Activated CD8-positive, alpha-beta T cell treated with anti-CD3 and anti-CD28 coated beads for 36 hours (primary cell): ENCODE measurements around the gene GZMB. TPM values are rescaled to one million over a fixed set of nuclear protein-coding genes. Genes with fewer than 3 reads are reported as not detected.

ENCODE experiments used
- ATAC-seq: fragments of 200-7000 bp; cut with Tn5 transposase; one replicate; pipeline ENCODE4 v1.10.0; 2021; ENCODE audit warnings: mild to moderate bottlenecking, moderate library complexity
- CTCF ChIA-PET: fragments of 350-600 bp; sonication (Branson Sonifier 250); formaldehyde crosslinking; loops from one replicate; lab custom pipeline; 2021; ENCODE audit warnings: antibody characterized with exemption; lab: Charles Lee
- POLR2A ChIA-PET: fragments of 350-600 bp; sonication (Branson Sonifier 250); formaldehyde crosslinking; loops from one replicate; lab custom pipeline; 2021; ENCODE audit warnings: antibody characterized with exemption; lab: Charles Lee
- DNase-seq: peaks from one replicate; pipeline ENCODE4 v3.0.0-alpha.2; 2020
- H3K27ac Mint-ChIP-seq: one replicate; pipeline ENCODE4 v1.8.0; 2021; ENCODE audit warnings: mild to moderate bottlenecking, mixed read lengths
- H3K27me3 Mint-ChIP-seq: one replicate; pipeline ENCODE4 v1.8.0; 2021; ENCODE audit warnings: mixed read lengths
- H3K36me3 Mint-ChIP-seq: one replicate; pipeline ENCODE4 v1.8.0; 2021; ENCODE audit warnings: low read depth, mixed read lengths
- H3K4me1 Mint-ChIP-seq: one replicate; pipeline ENCODE4 v1.8.0; 2021; ENCODE audit warnings: low read depth, mixed read lengths
- H3K4me3 Mint-ChIP-seq: one replicate; pipeline ENCODE4 v1.8.0; 2021; ENCODE audit warnings: mild to moderate bottlenecking, moderate library complexity, mixed read lengths
- H3K9me3 Mint-ChIP-seq: one replicate; pipeline ENCODE4 v1.8.0; 2021; ENCODE audit warnings: mixed read lengths
- CTCF ChIP-seq: fragments of 200-600 bp; IDR thresholded peaks from one replicate; pipeline ENCODE4 v1.8.0; 2022; ENCODE audit warnings: antibody characterized with exemption, mild to moderate bottlenecking
- intact Hi-C: fragments of 100-400 bp; cut with micrococcal nuclease; formaldehyde crosslinking; loops from one replicate; pipeline ENCODE4 v1.10.0; 2022
- total RNA-seq, 2 experiments: library from RNA; stranded (reverse); gene quantifications; one replicate each; pipeline ENCODE4 v1.2.3, GENCODE V29; 2021

Gene GZMB
- total RNA-seq, 2 experiments from 2014 or later, result 1,751 to 1,779 TPM

GRCh38 chr14:24613241-24613640 is 20.7 kb downstream of the GZMB start:
- POLR2A ChIA-PET, result interaction anchor here (1.0 to 1.1 kb wide), 2 partner anchors 13 to 50 kb away, joined by 3 read pairs; no protein-coding TSS in a partner anchor
- intact Hi-C loops, result no loop called here
- DNase-seq (no peak), ATAC-seq (no peak)
- peaks cover 5% of the 10 kb centered on the region for H3K9me3 Mint-ChIP-seq
- no peaks in the 10 kb centered on the region for H3K27me3 Mint-ChIP-seq
- H3K4me3 Mint-ChIP-seq, result no peak overlapping the region
- CTCF ChIA-PET, result interaction anchor here (1.4 to 3.9 kb wide), 4 partner anchors 8 to 66 kb away, joined by 4 to 18 read pairs (median 6); partner anchors contain the start of gene GZMB
- H3K4me1 Mint-ChIP-seq, result peaks cover 61% of the 10 kb centered on the region
- no peak for TF ChIP-seq CTCF
- H3K27ac Mint-ChIP-seq, result no peak overlapping the region
- H3K36me3 Mint-ChIP-seq, result no peaks in the 10 kb centered on the region

- Mint-ChIP-seq H3K27ac (peak overlapping the region; percentile 28), H3K36me3 (peaks cover 6% of the 10 kb centered on the region), H3K4me1 (peaks cover 71% of the 10 kb centered on the region), H3K4me3 (no peak overlapping the region), H3K27me3 (no peaks in the 10 kb centered on the region), H3K9me3 (peaks cover 5% of the 10 kb centered on the region)
- intact Hi-C loops, result no loop called here
- POLR2A ChIA-PET, result interaction anchor here (0.7 to 1.1 kb wide), 3 partner anchors 14 to 72 kb away, joined by 3 to 4 read pairs (median 3); no protein-coding TSS in a partner anchor
- ATAC-seq (no peak), DNase-seq (no peak)
- CTCF ChIA-PET, result interaction anchor here (1.4 to 2.3 kb wide), 3 partner anchors 22 to 67 kb away, joined by 4 to 8 read pairs (median 5); partner anchors contain the start of gene GZMB
- TF ChIP-seq CTCF, result no peak
Observed at GRCh38 chr14:24612196-24612595, 21.8 kb downstream of the GZMB start.

GRCh38 chr14:24609655-24610344 is 24.2 kb downstream of the GZMB start, which contains the start of gene GZMH:
GZMH (minus strand) TSS chr14:24609685; CDS start chr14:24609613, 72 bp downstream.
- Mint-ChIP-seq H3K4me3 (peak within 1 kb of the TSS; percentile 72), H3K36me3 (peaks cover 19% of the 10 kb centered on the region), H3K4me1 (peaks cover 88% of the 10 kb centered on the region), H3K27ac (peak within 1 kb of the TSS; percentile 81), H3K27me3 (no peaks in the 10 kb centered on the region), H3K9me3 (peaks cover 5% of the 10 kb centered on the region)
- ChIA-PET POLR2A (interaction anchor here (1.0 to 3.0 kb wide), 5 partner anchors 19 to 65 kb away, joined by 3 to 22 read pairs (median 5); no protein-coding TSS in a partner anchor), CTCF (interaction anchor here (1.3 to 5.7 kb wide), 6 partner anchors 17 to 101 kb away, joined by 4 to 87 read pairs (median 7); partner anchors contain the start of gene GZMB)
- ATAC-seq, result peak; percentile 82
- TF ChIP-seq CTCF, result no peak
- intact Hi-C loops, result no loop called here
- DNase-seq, result peak; percentile 65

- peaks cover 74% of the 10 kb centered on the region for H3K4me1 Mint-ChIP-seq
- H3K4me3 Mint-ChIP-seq, result peak overlapping the region; percentile 72
- DNase-seq, result no peak
- H3K27ac Mint-ChIP-seq, result peak overlapping the region; percentile 87
- no peak for TF ChIP-seq CTCF
- intact Hi-C loops, result no loop called here
- ChIA-PET CTCF (interaction anchor here (0.8 to 5.7 kb wide), 9 partner anchors 9 to 176 kb away, joined by 3 to 87 read pairs (median 4); no protein-coding TSS in a partner anchor), POLR2A (interaction anchor here (1.8 to 3.0 kb wide), 2 partner anchors 55 to 67 kb away, joined by 7 to 22 read pairs; no protein-coding TSS in a partner anchor)
- peaks cover 5% of the 10 kb centered on the region for H3K9me3 Mint-ChIP-seq
- ATAC-seq, result peak; percentile 33
- H3K27me3 Mint-ChIP-seq, result no peaks in the 10 kb centered on the region
- H3K36me3 Mint-ChIP-seq, result peaks cover 19% of the 10 kb centered on the region
Observed at GRCh38 chr14:24607635-24608514, 26.1 kb downstream of the GZMB start.
